Upper lobe of left lung (tissue), 6 donors: ENCODE measurements around the gene ATAD2B. TPM values are rescaled to one million over a fixed set of nuclear protein-coding genes. Genes with fewer than 3 reads are reported as not detected.
A peak's percentile ranks its signal among the peaks of the same experiment; 100 is the strongest.

Experiments
- ATAC-seq, 2 donors: fragments of 200-7000 bp; cut with Tn5 transposase; one replicate each; pipeline ENCODE4 v1.9.1; 2022; ENCODE audit warnings: mild to moderate bottlenecking in 2 of 2, moderate library complexity in 2 of 2; ENCODE audit not compliant: low FRiP score in 2 of 2
- DNase-seq, 2 donors: peaks; one replicate each; pipeline ENCODE4 v3.0.0-alpha.2; 2019 to 2020
- H3K27ac ChIP-seq, 4 donors: fragments of 200-600 bp; sonication (generic); one replicate each; pipeline ENCODE4 v1.5.1; 2016 to 2019
- H3K27me3 ChIP-seq, 4 donors: fragments of 200-600 bp; sonication (generic); one replicate each; pipeline ENCODE4 v1.5.1; 2017 to 2019
- H3K36me3 ChIP-seq, 4 donors: fragments of 200-600 bp; sonication (generic); one replicate each; pipeline ENCODE4 v1.5.1; 2016 to 2019
- H3K4me1 ChIP-seq, 4 donors: fragments of 200-600 bp; sonication (generic); one replicate each; pipeline ENCODE4 v1.5.1; 2018 to 2019
- H3K4me3 ChIP-seq, 4 donors: fragments of 200-600 bp; sonication (generic); one replicate each; pipeline ENCODE4 v1.5.1; 2017 to 2019; ENCODE audit warnings: mild to moderate bottlenecking in 2 of 4, moderate library complexity in 1 of 4
- H3K9me3 ChIP-seq, 4 donors: fragments of 200-600 bp; sonication (generic); one replicate each; pipeline ENCODE4 v1.5.1; 2018 to 2019
- EP300 ChIP-seq, 4 donors: sonication (generic); formaldehyde crosslinking; IDR thresholded peaks; one replicate each; pipeline ENCODE4 v1.5.1; 2017; ENCODE audit warnings: antibody characterized with exemption in 4 of 4, control low read depth in 2 of 4
- POLR2A ChIP-seq, 4 donors: fragments of 450-650 bp; IDR thresholded peaks; one replicate each; pipeline ENCODE4 v1.5.1; 2016 to 2017; ENCODE audit warnings: antibody characterized with exemption in 4 of 4, mild to moderate bottlenecking in 2 of 4
- POLR2AphosphoS5 ChIP-seq, 2 donors: sonication (generic); formaldehyde crosslinking; IDR thresholded peaks; one replicate each; pipeline ENCODE4 v1.5.1; 2017; ENCODE audit warnings: antibody characterized with exemption in 2 of 2
- WGBS, 2 donors: methylation state at CpG; one replicate each; pipeline ENCODE4 v1.1.5; 2017 to 2018; 5-methylcytosine and 5-hydroxymethylcytosine counted together
- total RNA-seq, 6 donors: library from RNA; depleted of rRNA in 4 of 6; stranded (reverse); fragments of >200 nt in 4 of 6; gene quantifications; one replicate each; pipeline versions ENCODE4 v1.1.0 to v1.2.1, GENCODE V29; 2016 to 2021
- TF ChIP-seq, protein P1 (sequence below), 6 experiments: fragments of 450-650 bp in 4 of 6; fragments of 200-600 bp in 2 of 6; sonication (generic) in 2 of 6; IDR thresholded peaks; one replicate each; pipeline ENCODE4 v1.5.1; 2016 to 2019; ENCODE audit warnings: antibody characterized with exemption in 6 of 6
- donor health status: DM: no; HTN: no; CAD: no; lungs with moderate emphysema.
- donor health status: DM: no; HTN: yes; CAD: no; lungs with severe emphysema.

ATAD2B gene
- total RNA-seq, 6 donors from 2014 or later = 17.8 to 51.3 (median 25.3) TPM

DNA sequence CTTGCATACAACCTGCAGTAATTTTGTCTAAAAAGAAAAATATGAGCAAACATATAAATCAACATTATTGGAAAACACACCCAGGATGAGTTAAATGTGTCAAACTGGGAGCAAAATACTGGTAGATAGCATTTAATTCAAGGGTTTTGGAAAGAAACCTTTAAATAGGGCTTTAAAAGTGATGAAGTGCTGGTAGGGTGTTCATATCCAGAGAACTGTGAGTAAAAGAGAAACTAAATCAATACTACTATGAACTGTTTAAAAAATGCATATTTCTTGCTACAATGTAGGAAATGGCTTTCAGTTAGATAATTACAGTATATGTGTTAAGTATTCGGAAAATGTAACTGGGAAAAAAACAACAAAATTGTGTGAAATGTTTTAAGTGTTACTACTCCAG lies 117.8 kb downstream of the ATAD2B start:
- Histone ChIP-seq H3K4me3 (no peak overlapping the region), H3K36me3 (peaks cover 3 to 28% (median 9%) of the 10 kb centered on the region in 4 donors), H3K27me3 (no peaks in the 10 kb centered on the region), H3K9me3 (no peaks in the 10 kb centered on the region), H3K27ac (no peak overlapping the region), H3K4me1 (no peaks in the 10 kb centered on the region)
- no peak for ATAC-seq
- WGBS, 2 donors = 90 to 93% methylated on average over 1 of the region's 1 CpG
- no peak for DNase-seq
- no peak for TF ChIP-seq EP300 (IDR thresholded peaks at IDR 0.05)
- TF ChIP-seq POLR2A (IDR thresholded peaks at IDR 0.05) = no peak
- TF ChIP-seq POLR2AphosphoS5 (IDR thresholded peaks at IDR 0.05) = no peak
- TF ChIP-seq, protein P1, sequence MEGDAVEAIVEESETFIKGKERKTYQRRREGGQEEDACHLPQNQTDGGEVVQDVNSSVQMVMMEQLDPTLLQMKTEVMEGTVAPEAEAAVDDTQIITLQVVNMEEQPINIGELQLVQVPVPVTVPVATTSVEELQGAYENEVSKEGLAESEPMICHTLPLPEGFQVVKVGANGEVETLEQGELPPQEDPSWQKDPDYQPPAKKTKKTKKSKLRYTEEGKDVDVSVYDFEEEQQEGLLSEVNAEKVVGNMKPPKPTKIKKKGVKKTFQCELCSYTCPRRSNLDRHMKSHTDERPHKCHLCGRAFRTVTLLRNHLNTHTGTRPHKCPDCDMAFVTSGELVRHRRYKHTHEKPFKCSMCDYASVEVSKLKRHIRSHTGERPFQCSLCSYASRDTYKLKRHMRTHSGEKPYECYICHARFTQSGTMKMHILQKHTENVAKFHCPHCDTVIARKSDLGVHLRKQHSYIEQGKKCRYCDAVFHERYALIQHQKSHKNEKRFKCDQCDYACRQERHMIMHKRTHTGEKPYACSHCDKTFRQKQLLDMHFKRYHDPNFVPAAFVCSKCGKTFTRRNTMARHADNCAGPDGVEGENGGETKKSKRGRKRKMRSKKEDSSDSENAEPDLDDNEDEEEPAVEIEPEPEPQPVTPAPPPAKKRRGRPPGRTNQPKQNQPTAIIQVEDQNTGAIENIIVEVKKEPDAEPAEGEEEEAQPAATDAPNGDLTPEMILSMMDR (IDR thresholded peaks at IDR 0.05) = no peak

DNA sequence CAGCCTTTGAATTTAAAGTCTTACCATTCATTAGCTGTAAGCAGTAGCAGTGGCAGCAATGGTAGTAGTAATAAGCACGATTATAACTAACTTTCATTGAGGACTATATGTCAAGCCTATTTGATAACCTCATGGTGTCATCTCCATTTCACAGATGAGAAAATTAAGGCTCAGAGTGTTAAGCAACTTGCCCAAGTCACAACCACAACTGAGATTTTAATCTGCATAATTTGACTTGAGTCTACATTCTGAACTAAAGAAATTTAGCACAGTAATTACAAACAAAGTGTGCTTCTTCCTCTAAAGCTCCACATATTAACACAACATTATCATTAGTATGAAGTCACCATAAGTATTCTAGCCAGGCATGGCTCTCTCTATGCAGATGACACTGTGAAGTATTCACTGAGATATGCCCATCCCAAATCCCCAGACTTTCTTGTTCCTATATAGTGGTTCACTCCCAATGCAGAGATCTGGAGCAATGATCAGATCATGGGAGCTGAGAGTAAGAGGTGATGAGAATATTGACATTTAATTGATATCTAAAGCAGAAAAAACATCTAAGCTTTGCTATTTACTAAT lies 120.2 kb downstream of the ATAD2B start:
- H3K9me3 ChIP-seq = no peaks in the 10 kb centered on the region
- peaks cover 3 to 28% (median 9%) of the 10 kb centered on the region in 4 donors for H3K36me3 ChIP-seq
- WGBS, 2 donors = 97 to 100% methylated on average over 1 of the region's 1 CpG
- H3K4me1 ChIP-seq = peaks cover 0 to 10% (median 4%) of the 10 kb centered on the region in 4 donors
- no peak overlapping the region for H3K4me3 ChIP-seq
- no peak overlapping the region for H3K27ac ChIP-seq
- DNase-seq (no peak), ATAC-seq (no peak)
- no peaks in the 10 kb centered on the region for H3K27me3 ChIP-seq
- no peak for TF ChIP-seq POLR2A (IDR thresholded peaks at IDR 0.05)
- TF ChIP-seq EP300 (IDR thresholded peaks at IDR 0.05) = no peak
- TF ChIP-seq POLR2AphosphoS5 (IDR thresholded peaks at IDR 0.05) = no peak
- TF ChIP-seq, protein P1 (IDR thresholded peaks at IDR 0.05) = no peak

DNA sequence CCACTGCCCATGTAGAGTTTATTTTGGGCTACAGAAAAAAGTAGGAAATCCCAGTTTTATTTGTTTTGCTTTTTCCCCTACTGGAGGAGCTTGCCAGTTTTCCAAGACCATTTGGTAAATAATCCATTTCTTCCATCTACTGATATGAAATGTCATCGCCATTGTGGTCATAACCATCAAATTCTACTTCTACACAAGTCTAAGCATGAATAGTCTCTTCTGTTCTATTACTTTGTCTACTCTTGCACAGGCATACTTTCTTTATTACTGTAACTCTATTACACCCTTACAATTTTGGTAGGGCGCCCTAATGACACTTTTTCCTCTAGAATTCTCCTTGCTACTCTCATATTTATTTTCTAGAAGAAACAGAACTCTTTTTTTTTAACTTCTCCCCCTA lies 120.7 kb downstream of the ATAD2B start:
- Histone ChIP-seq H3K27ac (no peak overlapping the region), H3K36me3 (peaks cover 3 to 28% (median 9%) of the 10 kb centered on the region in 4 donors), H3K9me3 (no peaks in the 10 kb centered on the region), H3K27me3 (no peaks in the 10 kb centered on the region), H3K4me3 (no peak overlapping the region), H3K4me1 (peaks cover 0 to 10% (median 5%) of the 10 kb centered on the region in 4 donors)
- DNase-seq (no peak), ATAC-seq (no peak)
- TF ChIP-seq, protein P1 (IDR thresholded peaks at IDR 0.05) = no peak
- TF ChIP-seq POLR2AphosphoS5 (IDR thresholded peaks at IDR 0.05) = no peak
- no peak for TF ChIP-seq EP300 (IDR thresholded peaks at IDR 0.05)
- TF ChIP-seq POLR2A (IDR thresholded peaks at IDR 0.05) = no peak
- WGBS, 2 donors = 88 to 100% methylated on average over 1 of the region's 2 CpGs

DNA sequence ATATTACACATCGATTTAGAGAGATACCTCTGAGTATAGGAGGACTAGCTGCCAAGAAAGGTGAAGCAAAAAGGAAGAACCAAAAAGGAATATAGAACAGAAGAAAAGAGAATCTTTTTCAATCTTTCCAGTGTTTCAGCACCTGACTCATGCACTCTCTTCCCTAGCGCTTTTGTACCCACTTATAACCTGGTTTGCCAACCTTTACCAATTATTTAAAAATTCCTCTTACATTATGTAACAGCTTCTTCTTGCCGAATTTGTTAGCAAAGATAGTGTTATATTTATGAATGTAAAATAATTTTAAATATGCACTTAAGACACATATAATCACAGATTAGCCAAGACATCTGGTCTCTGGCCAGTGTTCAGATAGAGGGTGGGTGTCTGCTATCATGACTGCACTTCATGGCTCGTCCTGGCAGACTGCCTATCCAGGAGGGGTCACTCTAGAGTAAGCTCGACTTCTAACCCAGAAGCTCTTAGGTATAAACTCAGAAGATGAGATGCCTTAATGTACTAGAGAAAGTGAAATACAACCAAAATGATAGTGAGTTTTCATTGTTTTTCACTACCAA lies 122.9 kb downstream of the ATAD2B start:
- H3K9me3 ChIP-seq = no peaks in the 10 kb centered on the region
- no peaks in the 10 kb centered on the region for H3K27me3 ChIP-seq
- peak overlapping the region in 2 of 4 donors; percentile 34 to 49 for H3K27ac ChIP-seq
- peak in 1 of 2 donors; percentile 59 for DNase-seq
- no peak overlapping the region for H3K4me3 ChIP-seq
- TF ChIP-seq, protein P1 (IDR thresholded peaks at IDR 0.05) = peak in 1 of 6 experiments; percentile 11
- TF ChIP-seq POLR2AphosphoS5 (IDR thresholded peaks at IDR 0.05) = no peak
- peaks cover 0 to 10% (median 7%) of the 10 kb centered on the region in 4 donors for H3K4me1 ChIP-seq
- peak in 1 of 2 donors; percentile 60 for ATAC-seq
- 48 to 52% methylated on average over 5 of the region's 5 CpGs for WGBS, 2 donors
- peaks cover 0 to 13% (median 1%) of the 10 kb centered on the region in 4 donors for H3K36me3 ChIP-seq
